CD4-positive, alpha-beta memory T cell (primary cell): ENCODE measurements around the gene CAMK2G. TPM values are rescaled to one million over a fixed set of nuclear protein-coding genes. Genes with fewer than 3 reads are reported as not detected.
"Not testable (repeated sequence)": the region's sequence is repeated elsewhere in the genome, so short reads cannot be mapped to it uniquely, and the experiment has no call there.

ENCODE experiments used
- CTCF ChIA-PET: fragments of 350-600 bp; sonication (Branson Sonifier 250); formaldehyde crosslinking; loops from one replicate; lab custom pipeline; 2021; ENCODE audit warnings: inconsistent platforms; ENCODE audit not compliant: partially characterized antibody; lab: Charles Lee
- POLR2A ChIA-PET: fragments of 350-600 bp; sonication (Branson Sonifier 250); formaldehyde crosslinking; loops from one replicate; lab custom pipeline; 2021; ENCODE audit not compliant: partially characterized antibody; lab: Charles Lee
- DNase-seq, 5 donors: peaks; one replicate each; pipeline versions ENCODE4 v3.0.0 to v3.0.0-alpha.2; 2020 to 2022; ENCODE audit warnings: mixed read lengths in 1 of 5
- H3K27ac ChIP-seq: one replicate; pipeline ENCODE4 v1.7.0; 2013; ENCODE audit warnings: low read depth, low read length
- H3K27me3 ChIP-seq: 2 replicates; pipeline ENCODE4 v1.7.0; 2013; ENCODE audit warnings: mild to moderate bottlenecking, low read length, moderate library complexity; ENCODE audit not compliant: insufficient read depth
- H3K36me3 ChIP-seq: 2 replicates; pipeline ENCODE4 v1.7.0; 2013; ENCODE audit warnings: mild to moderate bottlenecking, low read length, moderate library complexity; ENCODE audit not compliant: insufficient read depth
- H3K4me1 ChIP-seq: 2 replicates; pipeline ENCODE4 v1.7.0; 2013; ENCODE audit warnings: mild to moderate bottlenecking, low read length, moderate library complexity; ENCODE audit not compliant: insufficient read depth
- H3K4me3 ChIP-seq, 2 donors: one replicate each; pipeline ENCODE4 v1.7.0; 2013; ENCODE audit warnings: low read length in 2 of 2, mild to moderate bottlenecking in 1 of 2
- H3K9me3 ChIP-seq, 2 donors: one replicate each; pipeline ENCODE4 v1.7.0; 2013; ENCODE audit warnings: low read length in 2 of 2, control low read depth in 1 of 2; ENCODE audit not compliant: control insufficient read depth in 1 of 2
- H3K27ac Mint-ChIP-seq, 7 donors: one replicate each; pipeline ENCODE4 v1.8.0; 2020 to 2021; ENCODE audit warnings: mixed read lengths in 7 of 7, mild to moderate bottlenecking in 6 of 7, inconsistent platforms in 3 of 7, moderate library complexity in 3 of 7
- H3K27me3 Mint-ChIP-seq, 2 donors: one replicate each; pipeline ENCODE4 v1.8.0; 2020 to 2021; ENCODE audit warnings: mixed read lengths in 2 of 2
- H3K36me3 Mint-ChIP-seq, 2 donors: one replicate each; pipeline ENCODE4 v1.8.0; 2020 to 2021; ENCODE audit warnings: mixed read lengths in 2 of 2, inconsistent platforms in 1 of 2, mild to moderate bottlenecking in 1 of 2
- H3K4me1 Mint-ChIP-seq, 4 donors: one replicate each; pipeline ENCODE4 v1.8.0; 2020 to 2021; ENCODE audit warnings: mixed read lengths in 4 of 4, mild to moderate bottlenecking in 1 of 4
- H3K4me3 Mint-ChIP-seq, 8 donors: one replicate each; pipeline ENCODE4 v1.8.0; 2020 to 2021; ENCODE audit warnings: mixed read lengths in 8 of 8, mild to moderate bottlenecking in 7 of 8, moderate library complexity in 6 of 8, inconsistent platforms in 3 of 8
- H3K9me3 Mint-ChIP-seq, 8 donors: one replicate each; pipeline ENCODE4 v1.8.0; 2020 to 2021; ENCODE audit warnings: mixed read lengths in 8 of 8, mild to moderate bottlenecking in 5 of 8, inconsistent platforms in 3 of 8, moderate library complexity in 1 of 8
- intact Hi-C: fragments of 100-400 bp; cut with micrococcal nuclease; formaldehyde crosslinking; loops from one replicate; pipeline ENCODE4 v1.15.1; 2023
- polyA plus RNA-seq, 2 donors: library from polyadenylated mRNA; unstranded; fragments of 300-500 nt; fragmentation: Illumina TruSeq; gene quantifications; one replicate each; pipeline ENCODE4 v1.2.3, GENCODE V29; 2021
- total RNA-seq, 2 experiments: library from RNA; stranded (reverse); gene quantifications; one replicate each; pipeline ENCODE4 v1.2.3, GENCODE V29; 2021

The CAMK2G gene
- total and polyA plus RNA-seq, 4 experiments from 2014 or later: 3.8 to 70.4 (median 36.0) TPM

- H3K27ac ChIP-seq: no peak overlapping the region
- Mint-ChIP-seq H3K4me3 (no peak overlapping the region), H3K27me3 (no peaks in the 10 kb centered on the region), H3K36me3 (peaks cover 42 to 68% of the 10 kb centered on the region in 2 donors), H3K27ac (no peak overlapping the region), H3K4me1 (peaks cover 9 to 16% (median 10%) of the 10 kb centered on the region in 4 donors), H3K9me3 (no peaks in the 10 kb centered on the region)
- H3K4me3 ChIP-seq: no peak overlapping the region
- POLR2A ChIA-PET: interaction anchor here (1.2 to 1.3 kb wide), 2 partner anchors 18 to 20 kb away, joined by 4 to 5 read pairs; a partner anchor contains a TSS
- intact Hi-C loops: no loop called here
- CTCF ChIA-PET: interaction anchor here (1.1 kb wide), 1 partner anchor 88 kb away, joined by 3 read pairs; no protein-coding TSS in a partner anchor
- H3K4me1 ChIP-seq: peaks cover 14% of the 10 kb centered on the region
- no peaks in the 10 kb centered on the region for H3K27me3 ChIP-seq
- DNase-seq: no peak
- no peaks in the 10 kb centered on the region for H3K9me3 ChIP-seq
- H3K36me3 ChIP-seq: peaks cover 71% of the 10 kb centered on the region
Observed at GRCh38 chr10:73791871-73792400, 82.4 kb downstream of the CAMK2G start.

DNA sequence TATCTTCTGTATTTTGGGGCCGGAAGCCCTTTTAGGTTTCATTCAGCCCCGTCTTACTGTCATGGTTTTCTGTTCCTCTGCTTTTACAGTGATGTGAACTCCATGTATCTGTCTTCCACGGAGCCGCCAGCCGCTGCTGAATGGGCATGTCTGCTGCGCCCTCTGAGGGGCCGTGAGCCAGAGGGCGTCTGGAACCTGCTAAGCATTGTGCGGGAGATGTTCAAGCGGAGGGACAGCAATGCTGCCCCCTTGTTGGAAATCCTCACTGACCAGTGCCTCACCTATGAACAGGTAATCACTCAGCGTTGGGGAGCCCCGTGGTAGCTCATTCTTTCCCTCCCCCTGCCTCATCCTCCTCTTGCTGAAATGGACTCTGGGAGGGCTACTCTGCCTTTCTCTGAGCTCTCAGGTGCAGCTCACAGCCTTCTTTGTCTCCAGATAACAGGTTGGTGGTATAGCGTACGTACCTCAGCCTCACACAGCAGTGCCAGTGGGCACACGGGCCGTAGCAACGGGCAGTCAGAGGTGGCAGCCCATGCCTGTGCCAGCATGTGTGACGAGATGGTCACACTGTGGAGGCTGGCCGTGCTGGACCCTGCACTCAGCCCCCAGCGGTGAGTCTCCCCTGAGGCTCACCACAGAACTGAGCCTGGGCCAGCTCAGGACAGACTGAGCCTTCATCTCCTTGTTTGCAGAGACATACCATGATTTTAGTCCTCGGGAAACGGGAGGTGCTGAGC, 83.3 kb downstream of the CAMK2G start:
- DNase-seq: no peak
- Mint-ChIP-seq H3K27me3 (no peaks in the 10 kb centered on the region), H3K4me3 (no peak overlapping the region), H3K9me3 (no peaks in the 10 kb centered on the region), H3K27ac (no peak overlapping the region), H3K36me3 (peaks cover 42 to 67% of the 10 kb centered on the region in 2 donors), H3K4me1 (peaks cover 15 to 25% (median 17%) of the 10 kb centered on the region in 4 donors)
- Histone ChIP-seq H3K36me3 (peaks cover 66% of the 10 kb centered on the region), H3K27ac (no peak overlapping the region), H3K4me1 (peaks cover 23% of the 10 kb centered on the region), H3K4me3 (no peak overlapping the region), H3K9me3 (no peaks in the 10 kb centered on the region), H3K27me3 (no peaks in the 10 kb centered on the region)
- CTCF ChIA-PET: no interaction called here
- intact Hi-C loops: no loop called here
- POLR2A ChIA-PET: interaction anchor here (1.2 kb wide), 1 partner anchor 19 kb away, joined by 5 read pairs; a partner anchor contains a TSS

DNA sequence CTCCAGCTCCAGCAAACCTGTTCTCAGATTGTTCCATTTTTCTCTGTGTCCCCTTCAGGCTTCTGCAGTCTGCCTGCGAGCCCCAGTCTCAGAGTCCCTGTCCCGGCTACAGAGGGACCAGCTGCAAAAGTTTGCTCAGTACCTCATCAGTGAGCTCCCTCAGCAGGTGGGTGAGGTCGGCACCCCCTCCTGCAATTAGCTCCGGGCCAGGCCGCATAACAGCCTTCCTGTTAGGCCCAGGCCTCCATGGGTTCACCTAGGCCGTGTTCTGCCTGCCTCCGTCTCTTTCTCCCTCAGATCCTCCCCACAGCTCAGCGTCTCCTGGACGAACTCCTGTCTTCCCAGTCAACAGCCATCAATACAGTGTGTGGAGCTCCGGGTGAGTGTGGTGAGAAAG, 84.7 kb downstream of the CAMK2G start:
- peak overlapping the region in 4 of 7 donors; percentile 37 to 74 (median 72) for H3K27ac Mint-ChIP-seq
- Histone ChIP-seq H3K9me3 (no peaks in the 10 kb centered on the region), H3K4me3 (no peak overlapping the region), H3K27me3 (no peaks in the 10 kb centered on the region), H3K27ac (no peak overlapping the region), H3K36me3 (peaks cover 58% of the 10 kb centered on the region), H3K4me1 (peaks cover 27% of the 10 kb centered on the region)
- H3K4me1 Mint-ChIP-seq: peaks cover 20 to 35% (median 26%) of the 10 kb centered on the region in 4 donors
- H3K9me3 Mint-ChIP-seq: peaks cover 0 to 3% (median 0%) of the 10 kb centered on the region in 8 donors
- ChIA-PET CTCF (interaction anchor here (0.8 kb wide), 1 partner anchor 8 kb away, joined by 3 read pairs; no protein-coding TSS in a partner anchor), POLR2A (interaction anchor here (1.1 to 10.8 kb wide), 2 partner anchors 9 to 17 kb away, joined by 4 to 286 read pairs; a partner anchor contains a TSS)
- DNase-seq: no peak
- peak overlapping the region in 1 of 8 donors; percentile 57 for H3K4me3 Mint-ChIP-seq
- intact Hi-C loops: loop anchor here (5.0 to 10.0 kb wide), 3 partner anchors 1035 to 1445 kb away; partner anchors contain the start of genes COMTD1, KAT6B and SAMD8
- peaks cover 2% of the 10 kb centered on the region in 2 donors for H3K27me3 Mint-ChIP-seq
- H3K36me3 Mint-ChIP-seq: peaks cover 37 to 66% of the 10 kb centered on the region in 2 donors

DNA sequence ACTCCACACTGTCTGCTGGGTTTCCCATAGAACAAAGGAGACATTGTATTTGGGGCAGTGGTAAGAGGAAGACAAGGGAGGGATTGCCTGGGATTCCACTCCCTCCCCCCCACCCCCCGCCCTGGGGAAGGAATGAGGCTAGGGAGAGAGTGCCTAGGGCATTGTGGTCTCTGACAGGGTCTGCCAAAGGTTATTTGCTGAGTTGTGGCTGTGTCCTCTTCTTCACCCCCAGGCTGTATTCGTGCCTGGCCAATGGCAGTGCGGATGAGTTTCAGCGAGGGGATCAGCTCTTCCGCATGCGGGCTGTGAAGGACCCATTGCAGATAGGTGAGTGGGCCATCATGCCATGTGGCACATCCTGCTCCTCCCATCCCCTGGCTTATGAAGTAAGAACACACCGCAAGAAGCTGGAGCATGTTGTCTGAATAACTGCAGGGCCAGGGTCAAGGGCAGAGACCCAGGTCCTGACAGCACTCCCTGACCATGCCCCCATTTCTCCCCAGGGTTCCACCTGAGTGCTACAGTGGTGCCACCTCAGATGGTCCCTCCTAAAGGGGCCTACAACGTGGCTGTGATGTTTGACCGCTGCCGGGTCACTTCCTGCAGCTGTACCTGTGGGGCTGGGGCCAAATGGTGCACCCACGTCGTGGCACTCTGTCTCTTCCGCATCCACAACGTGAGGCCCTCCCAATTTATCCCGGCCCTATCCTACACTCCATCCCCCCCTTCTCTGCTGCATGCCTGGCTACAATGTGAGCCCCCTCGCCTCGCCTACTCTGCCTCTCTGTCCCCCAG, 85.3 kb downstream of the CAMK2G start:
- POLR2A ChIA-PET: interaction anchor here (0.9 to 10.8 kb wide), 3 partner anchors 8 to 31 kb away, joined by 3 to 286 read pairs (median 4); a partner anchor contains a TSS
- CTCF ChIA-PET: interaction anchor here (0.8 kb wide), 1 partner anchor 8 kb away, joined by 3 read pairs; no protein-coding TSS in a partner anchor
- peaks cover 33 to 60% of the 10 kb centered on the region in 2 donors for H3K36me3 Mint-ChIP-seq
- peaks cover 2% of the 10 kb centered on the region in 2 donors for H3K27me3 Mint-ChIP-seq
- Histone ChIP-seq H3K9me3 (no peaks in the 10 kb centered on the region), H3K4me3 (no peak overlapping the region), H3K36me3 (peaks cover 52% of the 10 kb centered on the region), H3K27ac (no peak overlapping the region), H3K27me3 (no peaks in the 10 kb centered on the region), H3K4me1 (peaks cover 30% of the 10 kb centered on the region)
- intact Hi-C loops: loop anchor here (5.0 to 10.0 kb wide), 3 partner anchors 1036 to 1446 kb away; partner anchors contain the start of genes COMTD1, KAT6B and SAMD8
- DNase-seq: no peak
- peaks cover 0 to 3% (median 0%) of the 10 kb centered on the region in 8 donors for H3K9me3 Mint-ChIP-seq
- peak overlapping the region in 2 of 8 donors; percentile 30 to 57 for H3K4me3 Mint-ChIP-seq
- peaks cover 20 to 35% (median 27%) of the 10 kb centered on the region in 4 donors for H3K4me1 Mint-ChIP-seq
- peak overlapping the region in 4 of 7 donors; percentile 37 to 74 (median 72) for H3K27ac Mint-ChIP-seq

GRCh38 chr10:73787031-73787800, 87.1 kb downstream of the CAMK2G start:
- not testable (repeated sequence) for H3K4me3 ChIP-seq, H3K27ac ChIP-seq, H3K9me3 Mint-ChIP-seq, H3K27me3 ChIP-seq, H3K27me3 Mint-ChIP-seq, H3K9me3 ChIP-seq, DNase-seq
- ChIA-PET CTCF (interaction anchor here (1.4 to 2.2 kb wide), 3 partner anchors 14 to 43 kb away, joined by 5 to 14 read pairs (median 6); partner anchors contain the start of gene SEC24C), POLR2A (interaction anchor here (0.6 to 10.8 kb wide), 7 partner anchors 12 to 43 kb away, joined by 3 to 286 read pairs (median 13); partner anchors contain the start of gene SEC24C)
- Mint-ChIP-seq H3K4me3 (peak overlapping the region; percentile 51 to 95 (median 68)), H3K4me1 (peaks cover 26 to 51% (median 37%) of the 10 kb centered on the region in 4 donors), H3K36me3 (peaks cover 22 to 49% of the 10 kb centered on the region in 2 donors), H3K27ac (peak overlapping the region in 6 of 7 donors; percentile 39 to 95 (median 50))
- Histone ChIP-seq H3K4me1 (peaks cover 42% of the 10 kb centered on the region), H3K36me3 (peaks cover 33% of the 10 kb centered on the region)
- intact Hi-C loops: loop anchor here (5.0 to 10.0 kb wide), 3 partner anchors 1038 to 1448 kb away; partner anchors contain the start of genes COMTD1, KAT6B and SAMD8

DNA sequence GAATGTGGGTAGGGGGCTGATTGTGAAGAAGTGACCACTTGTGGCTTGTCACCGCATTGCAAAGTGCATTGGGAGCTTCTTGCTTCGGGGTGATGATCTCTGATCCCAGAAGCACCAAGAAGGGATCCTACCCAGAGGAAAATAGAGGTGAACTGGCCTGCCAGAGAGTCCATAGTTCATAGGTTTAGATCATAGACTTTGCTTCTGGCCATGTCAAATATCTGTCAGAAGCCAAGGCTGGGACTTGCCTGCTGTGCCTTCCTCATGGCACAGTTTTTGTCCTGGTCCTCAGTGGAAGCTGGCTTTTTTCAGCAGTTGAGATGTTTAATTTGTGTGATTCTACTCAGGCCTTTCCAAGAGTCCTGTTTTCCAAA, 87.9 kb downstream of the CAMK2G start:
- H3K9me3 Mint-ChIP-seq: peaks cover 0 to 3% (median 0%) of the 10 kb centered on the region in 8 donors
- CTCF ChIA-PET: interaction anchor here (1.3 to 2.2 kb wide), 5 partner anchors 8 to 43 kb away, joined by 5 to 14 read pairs (median 6); partner anchors contain the start of gene SEC24C
- POLR2A ChIA-PET: interaction anchor here (0.6 to 10.8 kb wide), 8 partner anchors 12 to 56 kb away, joined by 3 to 286 read pairs (median 10); partner anchors contain the start of gene SEC24C
- H3K4me3 Mint-ChIP-seq: peak overlapping the region; percentile 91 to 99 (median 94)
- Histone ChIP-seq H3K27ac (peak overlapping the region; percentile 77), H3K4me3 (peak overlapping the region; percentile 62 to 64), H3K27me3 (no peaks in the 10 kb centered on the region), H3K36me3 (peaks cover 26% of the 10 kb centered on the region), H3K9me3 (no peaks in the 10 kb centered on the region), H3K4me1 (peaks cover 43% of the 10 kb centered on the region)
- peak overlapping the region; percentile 89 to 97 (median 95) for H3K27ac Mint-ChIP-seq
- H3K36me3 Mint-ChIP-seq: peaks cover 20 to 51% of the 10 kb centered on the region in 2 donors
- DNase-seq: no peak
- intact Hi-C loops: loop anchor here (5.0 to 10.0 kb wide), 3 partner anchors 1038 to 1448 kb away; partner anchors contain the start of genes COMTD1, KAT6B and SAMD8
- peaks cover 2% of the 10 kb centered on the region in 2 donors for H3K27me3 Mint-ChIP-seq
- H3K4me1 Mint-ChIP-seq: peaks cover 29 to 56% (median 42%) of the 10 kb centered on the region in 4 donors
